ENCODE results near the gene ZNG1F.
"Not testable (repeated sequence)": the region's sequence is repeated elsewhere in the genome, so short reads cannot be mapped to it uniquely, and the experiment has no call there.

The ZNG1F gene

GRCh38 chr9:41189217-41189616 is at the start of gene ZNG1F:
Gene ZNG1F, minus strand, starts transcription at chr9:41189317. Its CDS starts 59 bp downstream, at chr9:41189258.
- not testable (repeated sequence) for H3K4me1 ChIP-seq (ENCODE audit: insufficient read depth, low read length, severe bottlenecking); H3K27ac ChIP-seq (ENCODE audit: low read depth, low read length, poor library complexity, severe bottlenecking); H3K36me3 ChIP-seq (ENCODE audit: insufficient read depth, low read length); H3K9me3 ChIP-seq (ENCODE audit: low read length); H3K9ac ChIP-seq (ENCODE audit: low read length); H2AFZ ChIP-seq (ENCODE audit: low read length); H3K4me3 ChIP-seq (ENCODE audit: low read depth, low read length, poor library complexity, severe bottlenecking); H3K79me2 ChIP-seq (ENCODE audit: insufficient read depth, low read length); H3K4me2 ChIP-seq (ENCODE audit: low read length); H3K9me2 ChIP-seq (ENCODE audit: low read depth, low read length); H3K27me3 ChIP-seq (ENCODE audit: insufficient read depth, low read length); H4K20me1 ChIP-seq (ENCODE audit: insufficient read depth, low read length); H3F3A ChIP-seq (ENCODE audit: insufficient read depth, low read length)

DNA sequence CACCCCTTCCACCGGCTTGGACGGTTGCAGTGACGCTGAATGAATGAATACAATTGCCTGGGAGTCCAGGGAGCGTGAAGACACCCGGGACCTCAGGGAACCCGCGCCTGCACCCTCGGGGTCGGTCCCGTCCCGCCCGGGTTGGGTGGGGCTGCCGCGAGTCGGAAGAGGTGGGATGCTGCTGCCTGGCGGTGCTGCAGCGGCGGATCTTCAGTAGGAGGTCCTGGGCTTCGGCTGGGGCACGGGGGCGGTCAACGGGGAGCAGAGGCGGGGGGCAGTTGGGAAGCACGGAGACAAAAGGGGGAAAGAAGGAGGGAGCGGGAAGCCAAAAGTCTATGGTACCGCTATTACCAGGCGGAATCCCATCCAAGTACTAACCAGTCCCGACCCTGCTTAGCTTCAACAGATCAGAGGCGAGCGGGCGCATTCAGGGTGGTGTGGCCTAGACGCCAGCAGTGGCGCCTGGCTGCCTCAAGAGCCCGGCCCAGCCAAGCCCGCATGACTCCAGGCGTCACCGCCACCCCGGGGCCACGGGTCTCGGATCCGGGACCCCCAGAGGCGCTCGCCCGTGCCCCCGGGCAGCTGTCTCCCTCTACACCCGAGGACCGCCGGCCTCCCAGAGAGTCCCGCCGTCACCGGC is 48.1 kb upstream of the ZNG1F start:
- H3K27ac ChIP-seq (ENCODE audit: low read depth, low read length, poor library complexity, severe bottlenecking); H3K9me3 ChIP-seq (ENCODE audit: low read length); H3K4me2 ChIP-seq (ENCODE audit: low read length); H2AFZ ChIP-seq (ENCODE audit: low read length); H4K20me1 ChIP-seq (ENCODE audit: insufficient read depth, low read length); H3K79me2 ChIP-seq (ENCODE audit: insufficient read depth, low read length); H3K9me2 ChIP-seq (ENCODE audit: low read depth, low read length); H3K36me3 ChIP-seq (ENCODE audit: insufficient read depth, low read length); H3F3A ChIP-seq (ENCODE audit: insufficient read depth, low read length); H3K4me1 ChIP-seq (ENCODE audit: insufficient read depth, low read length, severe bottlenecking); H3K9ac ChIP-seq (ENCODE audit: low read length); H3K27me3 ChIP-seq (ENCODE audit: insufficient read depth, low read length): not testable (repeated sequence)
- H3K4me3 ChIP-seq (ENCODE audit: low read depth, low read length, poor library complexity, severe bottlenecking) = peak overlapping the region; percentile 45

DNA sequence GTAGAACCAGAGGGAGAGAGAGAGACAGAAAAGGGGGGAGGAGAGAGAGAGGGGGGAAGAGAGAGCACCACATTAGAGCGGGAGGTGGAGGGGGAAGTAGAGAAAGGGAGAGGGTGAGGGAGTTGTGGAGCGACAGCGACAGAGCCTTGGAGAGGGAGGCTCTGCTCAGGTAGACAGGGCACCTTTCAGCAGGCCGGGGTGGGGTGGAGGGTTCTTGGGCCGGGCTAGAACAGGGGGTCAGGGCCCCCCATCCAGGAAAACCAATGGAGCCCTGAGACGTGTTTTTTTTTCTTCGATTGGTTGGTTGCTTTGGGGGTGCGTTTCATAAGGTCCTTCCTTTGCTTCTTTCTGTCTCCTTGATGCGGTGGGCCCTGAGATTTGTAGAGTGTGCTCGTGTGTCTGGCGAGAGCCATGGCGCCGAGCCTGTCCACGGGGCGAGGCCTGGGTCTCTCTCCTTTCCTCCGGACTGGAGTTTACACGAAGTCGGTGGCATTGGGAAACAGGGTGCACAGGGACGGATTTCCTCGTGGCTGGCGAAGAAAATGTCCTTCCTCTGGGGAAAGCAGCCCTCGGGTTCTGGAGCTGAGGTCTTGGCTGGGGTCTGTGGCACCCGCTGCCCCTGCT is 47.5 kb upstream of the ZNG1F start:
- H2AFZ ChIP-seq (ENCODE audit: low read length); H3K9ac ChIP-seq (ENCODE audit: low read length); H3K9me2 ChIP-seq (ENCODE audit: low read depth, low read length); H3K4me1 ChIP-seq (ENCODE audit: insufficient read depth, low read length, severe bottlenecking); H3K27me3 ChIP-seq (ENCODE audit: insufficient read depth, low read length); H3K79me2 ChIP-seq (ENCODE audit: insufficient read depth, low read length); H3K36me3 ChIP-seq (ENCODE audit: insufficient read depth, low read length); H3F3A ChIP-seq (ENCODE audit: insufficient read depth, low read length); H3K4me2 ChIP-seq (ENCODE audit: low read length); H3K4me3 ChIP-seq (ENCODE audit: low read depth, low read length, poor library complexity, severe bottlenecking); H4K20me1 ChIP-seq (ENCODE audit: insufficient read depth, low read length); H3K9me3 ChIP-seq (ENCODE audit: low read length); H3K27ac ChIP-seq (ENCODE audit: low read depth, low read length, poor library complexity, severe bottlenecking): not testable (repeated sequence)

DNA sequence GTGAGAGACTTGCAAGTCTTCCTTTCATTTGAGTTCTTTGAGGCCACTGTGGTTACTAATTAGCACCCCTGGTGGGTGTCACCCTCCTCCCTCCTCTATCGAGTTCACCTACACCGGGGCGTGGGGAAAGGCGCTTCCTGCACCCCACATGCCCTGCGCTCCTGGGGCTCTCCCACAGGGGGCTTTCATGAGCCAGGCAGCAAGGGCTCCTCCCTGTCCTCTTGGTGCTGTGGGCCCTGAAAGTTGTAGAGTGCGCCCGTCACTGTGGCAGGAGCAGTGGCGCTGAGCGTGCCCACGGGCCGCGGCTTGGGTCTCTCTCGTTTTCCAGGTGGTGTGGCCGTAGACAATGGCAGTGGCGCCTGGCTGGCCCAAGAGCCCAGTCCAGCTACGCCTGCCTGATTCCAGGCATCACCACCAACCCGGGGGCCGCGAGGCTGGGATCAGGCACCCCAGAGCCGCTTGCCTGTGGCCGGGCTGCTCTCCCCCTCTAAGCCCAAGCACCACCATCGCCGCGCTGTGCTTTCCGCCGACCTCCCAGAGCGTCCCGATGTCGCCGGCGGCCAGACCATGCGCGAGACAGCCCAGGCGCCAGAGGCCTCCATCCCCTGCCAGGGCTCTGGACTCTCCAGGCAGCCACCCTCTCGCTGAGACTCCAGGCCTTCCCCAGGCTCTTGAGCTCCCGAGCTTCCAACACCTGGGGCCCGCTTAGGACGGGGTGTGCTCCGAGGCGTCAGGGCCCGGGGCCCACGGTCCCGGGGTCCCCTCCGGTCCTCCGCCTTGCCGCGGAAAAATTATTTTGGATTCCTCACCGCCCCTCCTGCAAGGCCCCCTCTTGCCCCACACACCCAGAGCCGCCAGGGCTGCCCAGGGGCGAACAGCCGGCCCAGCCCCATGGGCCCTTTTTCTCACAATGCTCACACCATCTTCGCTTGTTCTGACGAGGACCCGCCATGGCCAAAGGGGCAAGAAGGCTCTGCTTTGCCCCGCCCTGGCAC is 46.0 kb upstream of the ZNG1F start:
- Histone ChIP-seq H3K4me2 (ENCODE audit: low read length) (peak overlapping the region; percentile 13; the same call in 1 of the 2 replicates), H3K4me3 (ENCODE audit: low read depth, low read length, poor library complexity, severe bottlenecking) (peak overlapping the region; percentile 11)
- H4K20me1 ChIP-seq (ENCODE audit: insufficient read depth, low read length); H3K79me2 ChIP-seq (ENCODE audit: insufficient read depth, low read length); H3K4me1 ChIP-seq (ENCODE audit: insufficient read depth, low read length, severe bottlenecking); H3K9me2 ChIP-seq (ENCODE audit: low read depth, low read length); H2AFZ ChIP-seq (ENCODE audit: low read length); H3K9ac ChIP-seq (ENCODE audit: low read length); H3F3A ChIP-seq (ENCODE audit: insufficient read depth, low read length); H3K27ac ChIP-seq (ENCODE audit: low read depth, low read length, poor library complexity, severe bottlenecking); H3K27me3 ChIP-seq (ENCODE audit: insufficient read depth, low read length); H3K9me3 ChIP-seq (ENCODE audit: low read length); H3K36me3 ChIP-seq (ENCODE audit: insufficient read depth, low read length): not testable (repeated sequence)

DNA sequence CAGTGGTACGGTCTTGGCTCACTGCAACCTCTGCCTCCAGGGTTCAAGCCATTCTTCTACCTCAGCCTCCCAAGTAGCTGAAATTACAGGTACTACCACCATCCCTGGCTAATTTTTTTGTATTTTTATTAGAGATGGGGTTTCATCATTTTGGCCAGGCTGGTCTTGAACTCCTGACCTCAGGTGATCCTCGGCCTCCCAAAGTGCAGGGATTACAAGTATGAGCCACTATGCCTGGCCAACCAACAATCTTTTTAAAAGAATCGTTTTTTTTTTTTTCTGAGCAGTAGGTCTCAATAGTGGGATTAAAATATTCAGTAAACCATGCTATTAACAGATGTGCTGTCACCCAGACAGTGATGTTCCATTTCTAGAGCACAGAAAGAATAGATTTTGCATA is 45.1 kb upstream of the ZNG1F start:
- not testable (repeated sequence) for H3K4me3 ChIP-seq (ENCODE audit: low read depth, low read length, poor library complexity, severe bottlenecking); H4K20me1 ChIP-seq (ENCODE audit: insufficient read depth, low read length); H3K4me1 ChIP-seq (ENCODE audit: insufficient read depth, low read length, severe bottlenecking); H3K79me2 ChIP-seq (ENCODE audit: insufficient read depth, low read length); H3K27ac ChIP-seq (ENCODE audit: low read depth, low read length, poor library complexity, severe bottlenecking); H3K9me3 ChIP-seq (ENCODE audit: low read length); H3K9ac ChIP-seq (ENCODE audit: low read length); H3K27me3 ChIP-seq (ENCODE audit: insufficient read depth, low read length); H3F3A ChIP-seq (ENCODE audit: insufficient read depth, low read length); H3K36me3 ChIP-seq (ENCODE audit: insufficient read depth, low read length); H3K9me2 ChIP-seq (ENCODE audit: low read depth, low read length); H3K4me2 ChIP-seq (ENCODE audit: low read length); H2AFZ ChIP-seq (ENCODE audit: low read length)

- not testable (repeated sequence) for H3K4me1 ChIP-seq (ENCODE audit: insufficient read depth, low read length, severe bottlenecking); H3K36me3 ChIP-seq (ENCODE audit: insufficient read depth, low read length); H3K27ac ChIP-seq (ENCODE audit: low read depth, low read length, poor library complexity, severe bottlenecking); H2AFZ ChIP-seq (ENCODE audit: low read length); H3K27me3 ChIP-seq (ENCODE audit: insufficient read depth, low read length); H3K79me2 ChIP-seq (ENCODE audit: insufficient read depth, low read length); H3K9me3 ChIP-seq (ENCODE audit: low read length); H4K20me1 ChIP-seq (ENCODE audit: insufficient read depth, low read length); H3K4me2 ChIP-seq (ENCODE audit: low read length); H3F3A ChIP-seq (ENCODE audit: insufficient read depth, low read length); H3K9ac ChIP-seq (ENCODE audit: low read length); H3K4me3 ChIP-seq (ENCODE audit: low read depth, low read length, poor library complexity, severe bottlenecking); H3K9me2 ChIP-seq (ENCODE audit: low read depth, low read length)
Measured at GRCh38 chr9:41232326-41232725, 43.2 kb upstream of the ZNG1F start.

DNA sequence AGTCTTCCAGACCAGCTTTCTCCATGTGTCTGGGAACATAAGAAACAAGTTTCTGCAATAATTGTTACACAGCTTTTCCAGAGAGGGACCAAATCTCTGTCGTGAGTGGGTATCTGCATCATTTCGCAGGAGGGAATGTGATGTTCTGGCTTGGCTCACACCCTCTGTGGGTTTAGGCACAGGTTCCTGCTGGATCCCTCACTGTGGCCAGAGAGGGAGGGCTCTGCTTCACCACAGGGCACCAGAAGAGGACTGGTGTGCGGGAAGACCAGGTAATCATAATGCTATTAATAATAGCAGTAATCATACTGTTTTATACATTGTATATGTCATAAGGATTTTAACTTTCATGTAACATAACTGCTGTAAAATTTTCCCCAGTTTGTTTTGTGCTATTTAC is 41.3 kb upstream of the ZNG1F start:
- not testable (repeated sequence) for H3F3A ChIP-seq (ENCODE audit: insufficient read depth, low read length); H3K9me2 ChIP-seq (ENCODE audit: low read depth, low read length); H2AFZ ChIP-seq (ENCODE audit: low read length); H4K20me1 ChIP-seq (ENCODE audit: insufficient read depth, low read length); H3K9ac ChIP-seq (ENCODE audit: low read length); H3K27me3 ChIP-seq (ENCODE audit: insufficient read depth, low read length); H3K4me2 ChIP-seq (ENCODE audit: low read length); H3K36me3 ChIP-seq (ENCODE audit: insufficient read depth, low read length); H3K4me3 ChIP-seq (ENCODE audit: low read depth, low read length, poor library complexity, severe bottlenecking); H3K9me3 ChIP-seq (ENCODE audit: low read length); H3K79me2 ChIP-seq (ENCODE audit: insufficient read depth, low read length); H3K27ac ChIP-seq (ENCODE audit: low read depth, low read length, poor library complexity, severe bottlenecking); H3K4me1 ChIP-seq (ENCODE audit: insufficient read depth, low read length, severe bottlenecking)
